Stimulated activated CD4-positive, alpha-beta T cell treated with anti-CD3 and anti-CD28 coated beads, Interleukin-2, amount 100 ng/mL, for 4 hours (primary cell): ENCODE results near the gene ERVFRD-1.
"Not testable (repeated sequence)": the region's sequence is repeated elsewhere in the genome, so short reads cannot be mapped to it uniquely, and the experiment has no call there.

ENCODE experiments used
- DNase-seq: peaks from one replicate; pipeline ENCODE4 v3.0.0-alpha.2; 2020; ENCODE audit warnings: low read depth

ERVFRD-1 gene

GRCh38 chr6:11091141-11091540 lies 20.4 kb downstream of the ERVFRD-1 start:
- not testable (repeated sequence) for DNase-seq

DNA sequence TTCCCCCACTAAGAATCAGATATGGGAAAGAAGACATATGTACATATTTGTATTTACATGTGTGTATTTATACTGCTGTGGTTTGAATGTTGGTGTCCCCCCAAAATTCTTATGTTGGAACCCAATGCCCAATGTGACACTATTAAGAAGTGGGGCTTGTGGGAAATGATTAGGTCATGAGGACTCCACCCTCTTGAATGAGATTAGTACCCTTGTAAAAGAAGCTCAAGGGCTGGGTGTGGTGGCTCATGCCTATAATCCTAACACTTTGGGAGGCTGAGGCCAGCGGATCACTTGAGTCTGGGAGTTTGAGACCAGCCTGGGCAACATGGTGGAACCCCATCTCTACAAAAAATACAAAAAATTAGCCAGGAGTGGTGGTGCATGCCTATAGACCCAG lies 21.8 kb downstream of the ERVFRD-1 start:
- DNase-seq, result no peak

- DNase-seq, result not testable (repeated sequence)
Observed at GRCh38 chr6:11087141-11087812, 24.2 kb downstream of the ERVFRD-1 start.

- no peak for DNase-seq
Observed at GRCh38 chr6:11085758-11086435, 25.6 kb downstream of the ERVFRD-1 start.

GRCh38 chr6:11083956-11084355 lies 27.6 kb downstream of the ERVFRD-1 start:
- no peak for DNase-seq

DNA sequence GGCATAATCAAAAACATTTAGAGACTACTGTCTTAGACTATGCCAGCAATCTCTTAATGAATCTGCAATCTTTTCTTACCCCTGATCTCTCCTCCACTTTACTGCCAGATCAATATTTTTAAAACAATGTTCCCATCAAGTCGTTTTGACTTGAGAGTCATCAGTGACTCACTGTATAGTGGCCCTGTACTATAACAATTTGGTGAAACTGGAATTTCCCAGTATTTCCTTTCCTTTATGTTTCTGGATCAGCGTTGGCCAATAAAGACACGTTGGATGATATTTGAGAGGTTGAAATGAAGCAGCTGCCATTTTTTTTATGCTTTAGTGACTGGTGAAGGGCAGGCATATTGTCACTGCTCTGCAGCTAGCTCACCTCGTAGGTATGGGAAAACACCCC lies 28.0 kb downstream of the ERVFRD-1 start:
- DNase-seq, result no peak

DNA sequence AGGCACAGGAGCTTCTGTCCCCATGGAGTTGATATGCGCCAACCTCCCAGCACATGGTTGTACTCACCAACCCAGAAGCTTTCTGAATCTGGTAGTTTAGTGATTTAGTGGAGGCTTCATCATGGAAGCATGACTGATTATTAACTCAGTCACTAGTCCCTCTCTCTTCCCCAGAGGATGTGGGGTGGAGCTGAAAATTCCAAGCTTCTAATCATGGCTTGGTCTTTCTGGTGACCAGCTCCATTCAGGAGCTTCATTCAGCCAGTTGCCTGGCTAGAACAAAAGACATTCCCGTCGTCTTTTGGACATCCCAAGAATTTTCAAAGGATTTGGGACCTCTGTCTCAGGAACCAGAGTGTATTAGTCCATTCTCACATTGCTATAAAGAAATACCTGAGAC lies 31.2 kb downstream of the ERVFRD-1 start:
- no peak for DNase-seq

DNA sequence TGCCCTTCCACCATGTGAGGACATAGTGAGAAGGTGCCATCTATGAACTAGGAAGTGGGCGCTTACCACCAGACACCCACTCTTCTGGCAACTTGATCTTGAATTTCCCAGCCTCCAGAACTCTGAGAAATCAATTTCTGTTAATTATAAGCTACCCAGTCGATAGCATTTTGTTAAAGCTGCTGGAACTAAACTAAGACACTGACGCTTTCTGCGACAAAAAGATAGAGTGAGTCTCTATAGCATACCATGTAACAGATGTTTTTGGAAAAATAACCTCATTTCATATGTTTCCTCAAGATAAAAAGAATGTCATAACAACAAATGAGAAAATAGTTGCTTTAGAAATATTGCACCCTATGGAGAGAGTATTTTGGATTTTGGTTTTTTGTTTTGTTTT lies 33.3 kb downstream of the ERVFRD-1 start:
- no peak for DNase-seq

DNA sequence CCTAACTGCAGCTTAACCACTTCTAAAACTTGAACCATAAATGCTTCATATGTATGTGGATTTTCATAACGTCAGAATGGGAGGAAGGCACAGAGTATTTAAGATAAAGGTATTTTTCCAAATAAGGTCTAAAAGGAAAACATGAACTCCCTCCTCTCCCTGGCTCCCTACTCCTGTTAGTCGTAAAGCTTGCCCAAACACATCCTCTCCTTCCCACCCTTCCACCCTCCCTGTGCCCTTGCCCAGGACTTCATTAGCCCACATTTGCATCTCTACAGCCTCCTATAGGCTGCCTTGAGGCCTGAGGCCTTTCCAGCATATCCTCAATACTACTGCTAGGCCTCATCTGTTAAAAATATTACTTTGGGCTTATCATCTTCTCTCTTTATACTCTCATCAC lies 35.0 kb downstream of the ERVFRD-1 start:
- no peak for DNase-seq

GRCh38 chr6:11072101-11072500 lies 39.4 kb downstream of the ERVFRD-1 start:
- DNase-seq, result no peak

DNA sequence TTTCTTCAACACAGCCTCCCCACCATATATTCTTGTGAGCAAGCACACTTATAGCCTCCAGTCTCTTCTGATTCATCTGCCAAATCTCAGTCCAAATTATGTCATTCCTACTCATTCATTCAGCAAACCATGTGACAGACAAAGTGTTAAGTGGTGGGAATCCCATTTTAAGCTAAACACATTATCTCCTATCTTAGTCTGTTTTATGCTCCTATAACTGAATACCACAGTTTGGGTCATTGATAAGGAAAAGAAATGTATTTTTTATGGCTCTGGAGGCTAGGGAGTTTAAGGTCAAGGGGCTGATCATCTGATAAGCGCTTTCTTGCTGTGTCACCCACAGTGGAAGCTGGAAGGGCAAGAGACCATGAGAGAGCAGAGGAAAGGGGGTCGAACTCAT lies 41.8 kb downstream of the ERVFRD-1 start:
- no peak for DNase-seq

GRCh38 chr6:11067348-11067747 lies 44.2 kb downstream of the ERVFRD-1 start:
- no peak for DNase-seq

GRCh38 chr6:11066505-11067347 lies 44.8 kb downstream of the ERVFRD-1 start:
- no peak for DNase-seq

DNA sequence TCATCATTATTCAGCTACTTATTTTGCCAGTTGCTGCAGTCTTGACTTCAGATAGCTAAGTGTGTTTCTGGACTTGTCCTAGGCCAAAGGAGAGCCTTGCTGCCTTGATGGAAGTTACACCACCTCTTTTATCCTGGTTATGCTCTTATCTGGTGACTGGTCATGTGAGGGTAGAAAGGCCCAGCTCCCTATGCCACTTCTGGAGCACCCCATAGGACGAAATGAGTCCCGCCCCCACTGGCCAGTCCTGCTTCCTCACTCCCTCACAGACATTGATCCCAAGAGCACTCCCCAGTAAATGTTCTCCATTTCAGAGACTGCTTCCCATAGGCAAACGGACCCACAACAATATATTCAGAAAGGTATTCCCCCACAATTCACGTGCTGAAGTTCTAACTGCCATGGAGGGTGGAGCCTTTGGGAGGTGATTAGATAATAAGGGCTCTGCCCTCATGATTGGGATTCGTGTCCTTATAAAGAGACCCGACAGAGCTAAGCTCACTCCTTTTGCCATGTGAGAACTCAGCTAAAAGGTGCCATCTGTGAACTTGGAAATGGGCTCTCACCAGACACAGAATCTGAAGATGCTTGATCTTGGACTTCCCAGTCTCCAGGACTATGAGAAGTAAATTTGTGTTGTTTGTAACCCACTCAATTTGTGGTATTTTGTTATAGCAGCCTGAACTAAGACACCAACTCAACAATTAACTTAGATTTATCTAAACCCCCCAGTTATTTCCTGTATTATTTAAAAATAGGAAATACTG lies 45.9 kb downstream of the ERVFRD-1 start:
- no peak for DNase-seq

GRCh38 chr6:11064836-11065235 lies 46.7 kb downstream of the ERVFRD-1 start:
- DNase-seq, result no peak

DNA sequence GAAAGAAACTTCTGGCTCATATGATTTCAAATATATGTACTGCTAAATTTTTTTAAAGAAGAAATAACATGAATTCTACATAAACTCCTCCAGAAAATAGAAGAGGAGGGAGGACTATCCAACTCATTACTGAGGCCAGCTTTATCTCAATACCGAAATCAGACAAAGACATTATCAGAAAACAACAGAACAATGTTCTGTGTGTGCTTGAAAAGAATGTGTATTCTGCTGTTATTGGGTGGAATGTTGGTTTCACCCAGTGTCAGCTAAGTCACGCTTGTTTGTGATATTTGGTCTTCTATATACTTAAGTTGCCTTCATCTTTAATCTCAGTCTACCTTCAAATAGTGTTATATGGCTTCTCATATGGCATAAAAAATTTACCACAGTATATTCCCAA lies 48.8 kb downstream of the ERVFRD-1 start:
- DNase-seq, result no peak

GRCh38 chr6:11062083-11062482 lies 49.4 kb downstream of the ERVFRD-1 start:
- DNase-seq, result no peak

DNA sequence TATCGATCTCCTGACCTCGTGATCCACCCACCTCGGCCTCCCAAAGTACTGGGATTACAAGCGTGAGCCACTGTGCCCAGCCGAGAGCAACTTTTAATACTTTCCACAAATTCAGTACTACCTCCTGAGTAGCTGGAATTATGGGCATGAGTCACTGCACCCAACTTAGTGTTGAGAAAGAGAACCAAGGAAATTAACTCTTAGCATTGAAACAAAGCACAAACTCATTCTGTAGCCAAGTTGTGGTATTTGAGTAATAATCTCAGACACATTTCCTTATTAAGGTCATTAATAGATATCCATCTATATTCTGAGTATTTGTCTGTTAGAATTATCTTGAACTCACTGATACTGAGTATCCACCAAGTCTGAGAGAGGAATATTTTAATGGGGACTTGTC lies 53.1 kb downstream of the ERVFRD-1 start:
- no peak for DNase-seq

DNA sequence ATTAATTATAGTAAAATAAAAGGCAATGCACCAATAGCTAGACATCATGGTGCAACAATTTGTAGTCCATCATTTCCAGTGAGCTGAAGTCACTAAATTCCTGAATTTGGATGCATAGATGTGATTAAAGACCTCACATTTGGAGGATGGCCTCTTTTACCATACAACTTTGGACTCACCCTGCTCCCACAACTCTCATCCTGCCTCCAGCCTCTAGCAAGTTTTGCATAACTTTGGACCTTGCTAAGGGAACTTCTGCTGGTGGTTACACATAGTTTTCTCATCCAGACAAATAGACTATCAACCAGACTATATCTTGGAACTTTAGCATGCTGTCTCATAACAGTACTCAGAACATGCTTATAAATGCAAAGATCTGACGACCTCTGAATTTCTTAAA lies 54.7 kb downstream of the ERVFRD-1 start:
- no peak for DNase-seq

DNA sequence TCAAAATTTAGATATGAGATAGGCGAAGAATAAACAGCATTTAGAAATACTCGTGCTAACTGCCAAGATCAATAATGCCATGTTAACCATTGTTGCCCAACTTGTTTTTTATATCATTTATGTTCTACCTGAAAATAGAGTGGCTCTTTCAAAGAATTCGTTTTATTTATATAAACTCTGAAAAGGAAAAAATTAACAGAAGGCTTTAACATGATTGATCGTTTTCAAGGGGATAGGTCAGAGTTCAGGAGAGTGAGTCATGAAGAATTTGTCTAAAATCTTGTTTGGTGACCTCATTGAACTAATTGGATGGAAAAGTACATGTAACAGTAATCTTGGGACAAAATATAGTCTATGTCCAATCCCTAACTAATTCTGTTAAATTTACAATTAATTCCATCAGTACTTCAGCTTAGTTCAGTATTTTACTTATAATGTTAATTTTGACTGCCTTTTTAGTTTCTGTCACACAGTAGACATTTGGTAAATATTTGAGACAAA lies 56.3 kb downstream of the ERVFRD-1 start:
- no peak for DNase-seq

DNA sequence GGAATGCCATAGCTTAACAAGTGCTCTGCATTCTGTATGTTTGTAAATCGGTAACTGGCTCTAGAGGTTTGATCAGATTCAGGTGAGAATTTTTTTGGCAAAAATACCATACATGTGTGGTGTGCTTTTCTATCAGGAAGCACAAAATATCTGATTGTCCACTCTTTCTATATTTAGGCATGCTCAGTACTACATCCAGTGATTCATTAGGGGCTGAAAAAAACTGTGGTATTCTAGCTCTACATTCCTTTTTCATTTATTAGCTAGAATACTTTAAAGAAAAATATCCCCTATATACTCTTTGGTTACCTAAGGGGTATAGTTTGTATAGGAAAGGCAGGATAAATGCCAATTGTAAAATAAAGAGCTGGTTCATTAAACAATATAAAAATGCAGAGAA lies 56.8 kb downstream of the ERVFRD-1 start:
- DNase-seq, result no peak

GRCh38 chr6:11053307-11053706 lies 58.2 kb downstream of the ERVFRD-1 start:
- no peak for DNase-seq
